ENCODE results near the gene SDHAF1.

The SDHAF1 gene

GRCh38 chr19:35958660-35959039 lies 36.3 kb upstream of the SDHAF1 start:
- TF ChIP-seq CTCF (IDR thresholded peaks at IDR 0.05), result no peak
- H3K36me3 ChIP-seq (ENCODE audit: control insufficient read depth, insufficient read depth, low read length), result no peaks in the 10 kb centered on the region
- H3K4me1 ChIP-seq, result peaks cover 3% of the 10 kb centered on the region
- no peak overlapping the region for H3K9ac ChIP-seq
- no peaks in the 10 kb centered on the region for H3K9me3 ChIP-seq (ENCODE audit: control insufficient read depth, low read length)
- no peaks in the 10 kb centered on the region for H3K27me3 ChIP-seq (ENCODE audit: control insufficient read depth, insufficient read depth, low read length)
- peak overlapping the region; percentile 76 for H2AFZ ChIP-seq
- no peaks in the 10 kb centered on the region for H3K79me2 ChIP-seq
- H3K4me3 ChIP-seq (ENCODE audit: low read depth, low read length), result no peak overlapping the region
- H3K4me2 ChIP-seq (ENCODE audit: low read length), result peak overlapping the region; percentile 47
- H3K27ac ChIP-seq, result no peak overlapping the region

GRCh38 chr19:35959040-35959967 lies 35.7 kb upstream of the SDHAF1 start:
- Histone ChIP-seq H3K9ac (no peak overlapping the region), H3K4me2 (ENCODE audit: low read length) (peak overlapping the region; percentile 47), H2AFZ (peak overlapping the region; percentile 76), H3K27me3 (ENCODE audit: control insufficient read depth, insufficient read depth, low read length) (no peaks in the 10 kb centered on the region), H3K36me3 (ENCODE audit: control insufficient read depth, insufficient read depth, low read length) (no peaks in the 10 kb centered on the region), H3K79me2 (no peaks in the 10 kb centered on the region), H3K9me3 (ENCODE audit: control insufficient read depth, low read length) (no peaks in the 10 kb centered on the region), H3K4me1 (peaks cover 3% of the 10 kb centered on the region), H3K4me3 (ENCODE audit: low read depth, low read length) (no peak overlapping the region), H3K27ac (no peak overlapping the region)
- TF ChIP-seq CTCF (IDR thresholded peaks at IDR 0.05), result peak; percentile 44

- Histone ChIP-seq H2AFZ (no peak overlapping the region), H3K27ac (no peak overlapping the region), H3K79me2 (no peaks in the 10 kb centered on the region), H3K4me2 (ENCODE audit: low read length) (no peak overlapping the region), H3K27me3 (ENCODE audit: control insufficient read depth, insufficient read depth, low read length) (no peaks in the 10 kb centered on the region), H3K9me3 (ENCODE audit: control insufficient read depth, low read length) (no peaks in the 10 kb centered on the region), H3K4me1 (peaks cover 3% of the 10 kb centered on the region), H3K36me3 (ENCODE audit: control insufficient read depth, insufficient read depth, low read length) (no peaks in the 10 kb centered on the region), H3K9ac (no peak overlapping the region), H3K4me3 (ENCODE audit: low read depth, low read length) (no peak overlapping the region)
- no peak for TF ChIP-seq CTCF (IDR thresholded peaks at IDR 0.05)
Observed at GRCh38 chr19:35959968-35960320, 35.0 kb upstream of the SDHAF1 start.

- peaks cover 3% of the 10 kb centered on the region for H3K4me1 ChIP-seq
- H3K27me3 ChIP-seq (ENCODE audit: control insufficient read depth, insufficient read depth, low read length), result no peaks in the 10 kb centered on the region
- H3K9ac ChIP-seq, result no peak overlapping the region
- no peaks in the 10 kb centered on the region for H3K36me3 ChIP-seq (ENCODE audit: control insufficient read depth, insufficient read depth, low read length)
- H3K9me3 ChIP-seq (ENCODE audit: control insufficient read depth, low read length), result no peaks in the 10 kb centered on the region
- H2AFZ ChIP-seq, result no peak overlapping the region
- H3K4me2 ChIP-seq (ENCODE audit: low read length), result no peak overlapping the region
- H3K27ac ChIP-seq, result no peak overlapping the region
- H3K79me2 ChIP-seq, result no peaks in the 10 kb centered on the region
- no peak for TF ChIP-seq CTCF (IDR thresholded peaks at IDR 0.05)
- no peak overlapping the region for H3K4me3 ChIP-seq (ENCODE audit: low read depth, low read length)
Observed at GRCh38 chr19:35960432-35960972, 34.5 kb upstream of the SDHAF1 start.

Measured in parathyroid adenoma (tissue), 2 donors.